ENCODE data around the gene RALGAPB. TPM values are rescaled to one million over a fixed set of nuclear protein-coding genes. Genes with fewer than 3 reads are reported as not detected.

RALGAPB gene
- total RNA-seq, 2 donors from 2014 or later: 50.2 to 51.5 TPM

DNA sequence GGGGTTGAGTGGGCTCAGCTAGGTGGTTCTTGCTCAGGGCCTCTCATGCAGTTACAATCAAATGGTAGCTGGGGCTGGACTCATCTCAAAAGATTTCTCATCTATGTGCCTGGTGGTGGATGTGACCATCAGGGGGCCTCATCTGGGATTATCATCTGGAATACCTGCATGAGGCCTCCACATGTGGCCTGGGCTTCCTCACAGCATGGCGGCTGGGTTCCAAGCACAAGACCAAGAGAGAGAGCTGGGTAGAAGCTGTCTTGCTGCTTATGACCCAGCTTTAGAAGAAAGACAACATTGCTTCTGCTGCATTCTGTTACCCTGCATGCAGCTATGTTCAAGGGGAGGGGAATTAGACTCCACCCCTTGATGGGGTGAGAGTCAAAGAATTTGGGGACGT lies 151.4 kb downstream of the RALGAPB start:
- Histone ChIP-seq H3K9me3 (peaks cover 3% of the 10 kb centered on the region), H3K27me3 (replicated peaks; ENCODE audit: insufficient read depth) (no peaks in the 10 kb centered on the region), H3K4me3 (no peak overlapping the region), H3K36me3 (no peaks in the 10 kb centered on the region), H3K4me1 (ENCODE audit: control insufficient read depth in 1 of 2, low read depth in 2 of 2) (no peaks in the 10 kb centered on the region), H3K27ac (no peak overlapping the region)
- DNase-seq (ENCODE audit: low spot score) (no peak), ATAC-seq (ENCODE audit: insufficient number of reproducible peaks, low FRiP score, low read depth) (no peak)
- TF ChIP-seq, protein P1, sequence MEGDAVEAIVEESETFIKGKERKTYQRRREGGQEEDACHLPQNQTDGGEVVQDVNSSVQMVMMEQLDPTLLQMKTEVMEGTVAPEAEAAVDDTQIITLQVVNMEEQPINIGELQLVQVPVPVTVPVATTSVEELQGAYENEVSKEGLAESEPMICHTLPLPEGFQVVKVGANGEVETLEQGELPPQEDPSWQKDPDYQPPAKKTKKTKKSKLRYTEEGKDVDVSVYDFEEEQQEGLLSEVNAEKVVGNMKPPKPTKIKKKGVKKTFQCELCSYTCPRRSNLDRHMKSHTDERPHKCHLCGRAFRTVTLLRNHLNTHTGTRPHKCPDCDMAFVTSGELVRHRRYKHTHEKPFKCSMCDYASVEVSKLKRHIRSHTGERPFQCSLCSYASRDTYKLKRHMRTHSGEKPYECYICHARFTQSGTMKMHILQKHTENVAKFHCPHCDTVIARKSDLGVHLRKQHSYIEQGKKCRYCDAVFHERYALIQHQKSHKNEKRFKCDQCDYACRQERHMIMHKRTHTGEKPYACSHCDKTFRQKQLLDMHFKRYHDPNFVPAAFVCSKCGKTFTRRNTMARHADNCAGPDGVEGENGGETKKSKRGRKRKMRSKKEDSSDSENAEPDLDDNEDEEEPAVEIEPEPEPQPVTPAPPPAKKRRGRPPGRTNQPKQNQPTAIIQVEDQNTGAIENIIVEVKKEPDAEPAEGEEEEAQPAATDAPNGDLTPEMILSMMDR (IDR thresholded peaks at IDR 0.05): no peak

- H3K27me3 ChIP-seq (replicated peaks; ENCODE audit: insufficient read depth): no peaks in the 10 kb centered on the region
- H3K27ac ChIP-seq: no peak overlapping the region
- DNase-seq (ENCODE audit: low spot score): no peak
- peaks cover 3% of the 10 kb centered on the region for H3K9me3 ChIP-seq
- H3K4me3 ChIP-seq: no peak overlapping the region
- H3K36me3 ChIP-seq: no peaks in the 10 kb centered on the region
- no peak for ATAC-seq (ENCODE audit: insufficient number of reproducible peaks, low FRiP score, low read depth)
- TF ChIP-seq, protein P1 (IDR thresholded peaks at IDR 0.05): no peak
- no peaks in the 10 kb centered on the region for H3K4me1 ChIP-seq (ENCODE audit: control insufficient read depth in 1 of 2, low read depth in 2 of 2)
These were observed 153.3 kb downstream of the RALGAPB start for GRCh38 chr20:38625896-38626295.

DNA sequence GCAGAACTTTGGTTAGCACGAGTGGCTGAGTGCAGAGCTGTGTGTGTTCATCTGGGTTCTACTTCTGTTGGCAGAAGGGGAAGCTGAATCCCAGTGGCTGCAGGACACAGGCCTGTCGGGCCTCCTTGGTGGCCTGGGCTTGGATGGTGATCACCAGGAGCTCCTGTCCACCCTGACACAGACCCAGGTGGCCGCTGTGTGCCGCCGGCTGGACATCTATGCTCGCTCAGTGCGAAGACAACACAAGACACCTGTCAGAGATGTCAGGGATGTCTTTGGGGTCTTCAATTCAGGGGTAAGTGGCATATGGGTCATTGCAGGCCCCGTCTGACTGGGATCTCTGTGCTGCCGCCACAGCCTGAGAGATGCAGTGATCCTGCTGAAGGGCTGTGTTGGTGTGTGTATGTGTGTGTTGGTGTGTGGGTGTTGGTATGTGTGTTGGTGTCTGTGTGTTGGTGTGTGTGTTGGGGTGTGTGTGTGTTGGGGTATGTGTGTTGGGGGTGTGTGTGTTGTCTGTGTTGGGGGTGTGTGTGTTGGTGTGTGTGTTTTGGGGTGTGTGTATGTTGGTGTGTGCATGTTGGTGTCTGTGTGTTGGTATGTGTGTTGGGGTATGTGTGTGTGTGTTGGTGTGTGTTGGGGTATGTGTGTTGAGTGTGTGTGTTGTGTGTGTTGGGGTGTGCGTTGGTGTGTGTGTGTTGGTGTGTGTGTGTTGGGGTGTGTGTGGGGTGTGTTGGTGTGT lies 154.4 kb downstream of the RALGAPB start:
- DNase-seq (ENCODE audit: low spot score) (no peak), ATAC-seq (ENCODE audit: insufficient number of reproducible peaks, low FRiP score, low read depth) (no peak)
- no peaks in the 10 kb centered on the region for H3K36me3 ChIP-seq
- TF ChIP-seq, protein P1 (IDR thresholded peaks at IDR 0.05): no peak
- H3K9me3 ChIP-seq: peaks cover 3% of the 10 kb centered on the region
- H3K27me3 ChIP-seq (replicated peaks; ENCODE audit: insufficient read depth): no peaks in the 10 kb centered on the region
- no peaks in the 10 kb centered on the region for H3K4me1 ChIP-seq (ENCODE audit: control insufficient read depth in 1 of 2, low read depth in 2 of 2)
- no peak overlapping the region for H3K27ac ChIP-seq
- H3K4me3 ChIP-seq: no peak overlapping the region

Other genes starting within 250 kb of the RALGAPB start
- gene KIAA1755, start 212.1 kb upstream of the RALGAPB start, total RNA-seq: 10 to 100 TPM; 11.0 to 45.4 TPM
- gene BPI, start 168.7 kb upstream of the RALGAPB start, total RNA-seq: 1 to 10 TPM in 1 of 2 donors, under 1 TPM in 1; 0.35 to 4.1 TPM
- gene LBP, start 126.4 kb upstream of the RALGAPB start, total RNA-seq: 1 to 10 TPM in 1 of 2 donors, under 1 TPM in 1; 0.54 to 1.7 TPM
- gene SNHG17, start 37.5 kb upstream of the RALGAPB start, total RNA-seq: 10 to 100 TPM in 1 of 2 donors, 1 to 10 TPM in 1; 8.9 to 38.9 TPM
- not detected for gene ADIG, start 108.4 kb downstream of the RALGAPB start, total RNA-seq
- gene ARHGAP40, start 129.0 kb downstream of the RALGAPB start, total RNA-seq: not detected